Trophoblast cell (in vitro differentiated cells and primary cell): Measurements from ENCODE around the gene ABCG1.

ENCODE experiments used
- DNase-seq, 2 donors: peaks; one replicate each; pipeline ENCODE4 v3.0.0-alpha.2; 2016
- H2AFZ ChIP-seq: 2 replicates; pipeline ENCODE4 v1.6.1; 2013; ENCODE audit warnings: low read length, moderate library complexity, mild to moderate bottlenecking; ENCODE audit not compliant: insufficient read depth, poor library complexity
- H2AK5ac ChIP-seq: 2 replicates; pipeline ENCODE4 v1.6.1; 2013; ENCODE audit warnings: mild to moderate bottlenecking, low read length
- H2BK120ac ChIP-seq: 2 replicates; pipeline ENCODE4 v1.6.1; 2013; ENCODE audit warnings: low read length, mild to moderate bottlenecking, moderate library complexity; ENCODE audit not compliant: insufficient read depth, poor library complexity
- H2BK12ac ChIP-seq: 2 replicates; pipeline ENCODE4 v1.6.1; 2013; ENCODE audit warnings: mild to moderate bottlenecking, low read length, moderate library complexity
- H2BK5ac ChIP-seq: 2 replicates; pipeline ENCODE4 v1.6.1; 2013; ENCODE audit warnings: low read length, low read depth, moderate library complexity, mild to moderate bottlenecking; ENCODE audit not compliant: poor library complexity
- H3K14ac ChIP-seq: 2 replicates; pipeline ENCODE4 v1.6.1; 2013; ENCODE audit warnings: mild to moderate bottlenecking, low read length
- H3K18ac ChIP-seq: 2 replicates; pipeline ENCODE4 v1.6.1; 2013; ENCODE audit warnings: mild to moderate bottlenecking, low read length
- H3K23ac ChIP-seq: 2 replicates; pipeline ENCODE4 v1.6.1; 2013; ENCODE audit warnings: low read length
- H3K27ac ChIP-seq: 2 replicates; pipeline ENCODE4 v1.5.1; 2013; ENCODE audit warnings: low read depth, mild to moderate bottlenecking, inconsistent platforms, low read length, moderate library complexity
- H3K27me3 ChIP-seq: 2 replicates; pipeline ENCODE4 v1.6.1; 2013; ENCODE audit warnings: inconsistent platforms, mild to moderate bottlenecking, low read length, moderate library complexity; ENCODE audit not compliant: insufficient read depth
- H3K36me3 ChIP-seq, 2 experiments: 1 replicate in 1 of 2; 2 replicates in 1 of 2; pipeline ENCODE4 v1.6.1; 2013; ENCODE audit warnings: low read length in 2 of 2, mild to moderate bottlenecking in 2 of 2, moderate library complexity in 1 of 2; ENCODE audit not compliant: insufficient read depth in 2 of 2, control insufficient read depth in 1 of 2
- H3K4ac ChIP-seq: 2 replicates; pipeline ENCODE4 v1.6.1; 2013; ENCODE audit warnings: low read depth, mild to moderate bottlenecking, low read length, moderate library complexity
- H3K4me1 ChIP-seq, 2 experiments: 1 replicate in 1 of 2; 2 replicates in 1 of 2; pipeline ENCODE4 v1.6.1; 2013; ENCODE audit warnings: low read length in 2 of 2, mild to moderate bottlenecking in 2 of 2, moderate library complexity in 1 of 2; ENCODE audit not compliant: insufficient read depth in 2 of 2, control insufficient read depth in 1 of 2
- H3K4me2 ChIP-seq: 2 replicates; pipeline ENCODE4 v1.6.1; 2013; ENCODE audit warnings: inconsistent platforms, mild to moderate bottlenecking, low read length, moderate library complexity
- H3K4me3 ChIP-seq: 2 replicates; pipeline ENCODE4 v1.5.1; 2013; ENCODE audit warnings: mild to moderate bottlenecking, low read depth, low read length, inconsistent platforms
- H3K79me1 ChIP-seq: one replicate; pipeline ENCODE4 v1.6.1; 2013; ENCODE audit warnings: low read length
- H3K79me2 ChIP-seq: 2 replicates; pipeline ENCODE4 v1.6.1; 2013; ENCODE audit warnings: low read length, mild to moderate bottlenecking; ENCODE audit not compliant: control insufficient read depth, insufficient read depth, poor library complexity
- H3K9ac ChIP-seq: 2 replicates; pipeline ENCODE4 v1.6.1; 2013; ENCODE audit warnings: mild to moderate bottlenecking, low read length
- H3K9me3 ChIP-seq: 2 replicates; pipeline ENCODE4 v1.6.1; 2013; ENCODE audit warnings: low read depth, mild to moderate bottlenecking, control low read depth, inconsistent platforms, low read length; ENCODE audit not compliant: insufficient read depth
- H4K12ac ChIP-seq: 2 replicates; pipeline ENCODE4 v1.6.1; 2013; ENCODE audit warnings: low read depth, mild to moderate bottlenecking, low read length, moderate library complexity
- H4K8ac ChIP-seq: 2 replicates; pipeline ENCODE4 v1.6.1; 2013; ENCODE audit warnings: low read depth, mild to moderate bottlenecking, low read length, moderate library complexity
- H4K91ac ChIP-seq: one replicate; pipeline ENCODE4 v1.6.1; 2013; ENCODE audit warnings: low read depth, mild to moderate bottlenecking, low read length, moderate library complexity
- WGBS: extraction: QIAGEN DNeasy Blood & Tissue Kit; methylation state at CpG from one replicate; pipeline ENCODE4 v1.1.7; 2013; ENCODE audit warnings: missing lambda C conversion rate; ENCODE audit not compliant: insufficient read length, insufficient coverage; ENCODE audit errors: extremely low coverage; 5-methylcytosine and 5-hydroxymethylcytosine counted together

Gene ABCG1

GRCh38 chr21:42313501-42313969 is 94.6 kb downstream of the ABCG1 start:
- Histone ChIP-seq H2BK12ac (no peak overlapping the region), H3K27ac (no peak overlapping the region), H3K9ac (no peak overlapping the region), H3K9me3 (peaks cover 2% of the 10 kb centered on the region), H3K4me3 (no peak overlapping the region), H4K91ac (no peak overlapping the region), H3K36me3 (no peaks in the 10 kb centered on the region), H2BK5ac (no peak overlapping the region), H2BK120ac (no peak overlapping the region), H3K18ac (no peak overlapping the region), H3K4me2 (no peak overlapping the region), H3K4ac (no peak overlapping the region), H2AK5ac (no peak overlapping the region), H3K79me1 (no peaks in the 10 kb centered on the region), H3K23ac (no peak overlapping the region), H4K8ac (no peak overlapping the region), H3K79me2 (no peaks in the 10 kb centered on the region), H3K14ac (no peak overlapping the region), H4K12ac (no peak overlapping the region), H3K27me3 (no peaks in the 10 kb centered on the region), H3K4me1 (no peaks in the 10 kb centered on the region), H2AFZ (no peak overlapping the region)
- WGBS, result no CpG with 5 or more reads among the region's 13 CpGs
- no peak for DNase-seq

DNA sequence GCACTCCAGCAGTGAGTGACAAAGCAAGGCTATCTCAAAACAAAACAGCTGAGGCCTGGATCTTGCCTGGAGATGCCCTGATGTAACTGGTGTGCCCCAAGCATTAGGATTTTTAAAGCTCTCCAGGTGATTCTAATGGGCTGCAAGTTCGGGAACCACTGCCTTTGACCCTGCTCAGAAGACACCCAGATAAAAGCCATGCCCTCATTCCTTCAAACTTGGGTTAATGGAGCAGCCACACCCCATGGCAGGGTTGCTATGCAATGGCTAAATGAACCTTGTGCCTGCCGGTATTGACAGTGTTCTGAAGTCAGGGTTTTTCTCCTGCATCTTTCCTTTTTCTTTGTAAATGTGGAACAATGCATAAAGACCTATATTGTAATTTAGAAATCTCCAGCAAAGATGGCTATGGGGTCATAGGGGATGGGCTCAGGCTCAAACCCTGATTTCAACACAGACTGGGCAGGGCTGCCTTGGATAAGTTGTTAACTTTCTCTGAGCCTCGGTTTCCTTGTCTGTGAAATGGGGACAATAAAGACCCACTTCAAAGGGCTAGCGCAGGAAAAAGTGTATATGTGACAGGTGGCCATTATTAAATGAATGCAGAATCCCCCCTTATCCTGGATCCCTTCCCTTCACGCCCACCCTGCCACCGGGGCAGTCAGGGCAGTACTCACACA is 95.8 kb downstream of the ABCG1 start:
- peaks cover 2% of the 10 kb centered on the region for H3K9me3 ChIP-seq
- H3K27ac ChIP-seq, result no peak overlapping the region
- no peak overlapping the region for H4K12ac ChIP-seq
- H3K4ac ChIP-seq, result no peak overlapping the region
- no peak overlapping the region for H3K14ac ChIP-seq
- no peak overlapping the region for H2BK12ac ChIP-seq
- H3K79me1 ChIP-seq, result no peaks in the 10 kb centered on the region
- no peak for DNase-seq
- no peaks in the 10 kb centered on the region for H3K4me1 ChIP-seq
- H3K9ac ChIP-seq, result no peak overlapping the region
- H3K79me2 ChIP-seq, result no peaks in the 10 kb centered on the region
- H4K8ac ChIP-seq, result no peak overlapping the region
- no peaks in the 10 kb centered on the region for H3K36me3 ChIP-seq
- no peak overlapping the region for H2BK5ac ChIP-seq
- no peak overlapping the region for H3K4me2 ChIP-seq
- no peak overlapping the region for H2BK120ac ChIP-seq
- no peak overlapping the region for H3K4me3 ChIP-seq
- WGBS, result no CpG with 5 or more reads among the region's 6 CpGs
- no peak overlapping the region for H3K18ac ChIP-seq
- H3K23ac ChIP-seq, result no peak overlapping the region
- H2AFZ ChIP-seq, result no peak overlapping the region
- no peak overlapping the region for H4K91ac ChIP-seq
- H2AK5ac ChIP-seq, result no peak overlapping the region
- no peaks in the 10 kb centered on the region for H3K27me3 ChIP-seq

- H2BK12ac ChIP-seq, result no peak within 1 kb of the TSS
- WGBS, result no CpG with 5 or more reads among the region's 15 CpGs
- H4K91ac ChIP-seq, result no peak within 1 kb of the TSS
Measured at GRCh38 chr21:42315296-42315891, 96.5 kb downstream of the ABCG1 start, which contains the start of gene TFF3. Gene TFF3, minus strand, starts transcription at chr21:42315409. Its CDS starts 35 bp downstream, at chr21:42315374.

GRCh38 chr21:42316891-42317290 is 98.0 kb downstream of the ABCG1 start:
- Histone ChIP-seq H3K9me3 (no peaks in the 10 kb centered on the region), H3K27ac (no peak overlapping the region), H4K8ac (no peak overlapping the region), H3K4me2 (no peak overlapping the region), H3K14ac (no peak overlapping the region), H3K4me1 (no peaks in the 10 kb centered on the region), H2AFZ (no peak overlapping the region), H3K79me1 (no peaks in the 10 kb centered on the region), H3K4me3 (no peak overlapping the region), H3K79me2 (no peaks in the 10 kb centered on the region), H2BK12ac (no peak overlapping the region), H2BK5ac (no peak overlapping the region), H3K4ac (no peak overlapping the region), H3K27me3 (no peaks in the 10 kb centered on the region), H2AK5ac (no peak overlapping the region), H4K91ac (no peak overlapping the region), H3K23ac (no peak overlapping the region), H3K36me3 (no peaks in the 10 kb centered on the region), H3K9ac (no peak overlapping the region), H4K12ac (no peak overlapping the region), H3K18ac (no peak overlapping the region), H2BK120ac (no peak overlapping the region)
- no CpG with 5 or more reads among the region's 16 CpGs for WGBS
- no peak for DNase-seq

More at GRCh38 chr21:42315296-42315891, 96.5 kb downstream of the ABCG1 start, which contains the start of gene TFF3:
- H3K79me1 ChIP-seq, result no peaks in the 10 kb centered on the region
- no peaks in the 10 kb centered on the region for H3K27me3 ChIP-seq
- no peak within 1 kb of the TSS for H3K4me3 ChIP-seq
- peaks cover 2% of the 10 kb centered on the region for H3K9me3 ChIP-seq
- H3K14ac ChIP-seq, result no peak within 1 kb of the TSS
- no peak within 1 kb of the TSS for H3K27ac ChIP-seq
- no peak within 1 kb of the TSS for H3K4ac ChIP-seq
- no peaks in the 10 kb centered on the region for H3K36me3 ChIP-seq
- no peak within 1 kb of the TSS for H4K12ac ChIP-seq
- no peak within 1 kb of the TSS for H3K9ac ChIP-seq
- H4K8ac ChIP-seq, result no peak within 1 kb of the TSS
- no peak within 1 kb of the TSS for H2AK5ac ChIP-seq
- H3K23ac ChIP-seq, result no peak within 1 kb of the TSS
- no peaks in the 10 kb centered on the region for H3K79me2 ChIP-seq
- H2BK5ac ChIP-seq, result no peak within 1 kb of the TSS
- no peaks in the 10 kb centered on the region for H3K4me1 ChIP-seq
- no peak within 1 kb of the TSS for H2AFZ ChIP-seq
- H3K4me2 ChIP-seq, result no peak within 1 kb of the TSS
- no peak within 1 kb of the TSS for H3K18ac ChIP-seq
- no peak for DNase-seq
- no peak within 1 kb of the TSS for H2BK120ac ChIP-seq
